HEK293 (cell line): ENCODE measurements around the gene ADM5.

Experiments
- CTCF ChIA-PET: fragments of 350-600 bp; formaldehyde crosslinking; extraction: SDS; loops from one replicate; lab custom pipeline; 2021; ENCODE audit warnings: antibody characterized with exemption; lab: Yijun Ruan, JAX
- POLR2A ChIA-PET: fragments of 300-600 bp; formaldehyde crosslinking; extraction: SDS; loops from one replicate; lab custom pipeline; 2020; ENCODE audit warnings: antibody characterized with exemption, inconsistent platforms; lab: Yijun Ruan, JAX
- H3K27ac ChIP-seq: fragments of 200-500 bp; sonication (Bioruptor generic); 2 replicates; pipeline ENCODE4 v1.5.1; 2014; ENCODE audit warnings: low read depth, low read length, control low read depth, inconsistent platforms; ENCODE audit errors: extremely low read depth
- H3K36me3 ChIP-seq, 2 experiments: fragments of 200-500 bp in 1 of 2; sonication (Bioruptor generic) in 1 of 2; 1 replicate in 1 of 2; 2 replicates in 1 of 2; pipeline ENCODE4 v1.5.1; 2014 to 2017; ENCODE audit warnings: inconsistent platforms in 2 of 2, low read length in 2 of 2; ENCODE audit not compliant: control insufficient read depth in 2 of 2, insufficient read depth in 1 of 2
- H3K4me1 ChIP-seq: fragments of 200-500 bp; sonication (Bioruptor generic); 2 replicates; pipeline ENCODE4 v1.5.1; 2014; ENCODE audit warnings: mild to moderate bottlenecking, low read length, inconsistent platforms; ENCODE audit not compliant: control insufficient read depth, insufficient read depth
- H3K4me3 ChIP-seq: 2 replicates; pipeline ENCODE4 v1.5.1; 2011; ENCODE audit warnings: low read depth, mild to moderate bottlenecking, control low read depth, low read length, moderate library complexity
- H3K9me3 ChIP-seq: fragments of 200-500 bp; sonication (Bioruptor generic); 2 replicates; pipeline ENCODE4 v1.5.1; 2014; ENCODE audit warnings: low read depth, low read length, inconsistent platforms; ENCODE audit not compliant: control insufficient read depth, insufficient read depth
- AEBP2 ChIP-seq: fragments of 450-650 bp; formaldehyde crosslinking; IDR thresholded peaks from 2 replicates; pipeline ENCODE4 v1.5.1; 2016; ENCODE audit warnings: missing biosample characterization, missing genetic modification characterization, borderline replicate concordance
- CTCF ChIP-seq: fragments of 450-650 bp; formaldehyde crosslinking; IDR thresholded peaks from 2 replicates; pipeline ENCODE4 v1.5.1; 2016; ENCODE audit warnings: missing biosample characterization, missing genetic modification characterization
- FEZF1 ChIP-seq: fragments of 450-650 bp; formaldehyde crosslinking; IDR thresholded peaks from 2 replicates; pipeline ENCODE4 v1.5.1; 2016; ENCODE audit warnings: missing biosample characterization, missing genetic modification characterization
- GLIS2 ChIP-seq: fragments of 450-650 bp; formaldehyde crosslinking; IDR thresholded peaks from 2 replicates; pipeline ENCODE4 v1.5.1; 2016; ENCODE audit warnings: missing biosample characterization, missing genetic modification characterization
- ZBTB7A ChIP-seq: fragments of 450-650 bp; formaldehyde crosslinking; IDR thresholded peaks from 2 replicates; pipeline ENCODE4 v1.5.1; 2016; ENCODE audit warnings: low read depth, missing biosample characterization, missing genetic modification characterization
- ZFHX2 ChIP-seq: fragments of 450-650 bp; formaldehyde crosslinking; conservative IDR thresholded peaks from 2 replicates; pipeline ENCODE4 v1.5.1; 2016; ENCODE audit warnings: missing biosample characterization, missing genetic modification characterization
- ZFP41 ChIP-seq: fragments of 450-650 bp; formaldehyde crosslinking; IDR thresholded peaks from 2 replicates; pipeline ENCODE4 v1.5.1; 2016; ENCODE audit warnings: missing biosample characterization, missing genetic modification characterization, borderline replicate concordance
- ZNF112 ChIP-seq: fragments of 450-650 bp; formaldehyde crosslinking; IDR thresholded peaks from 2 replicates; pipeline ENCODE4 v1.5.0; 2017; ENCODE audit warnings: missing biosample characterization, missing genetic modification characterization
- ZNF148 ChIP-seq: fragments of 450-650 bp; formaldehyde crosslinking; IDR thresholded peaks from 2 replicates; pipeline ENCODE4 v1.5.0; 2017; ENCODE audit warnings: missing biosample characterization, missing genetic modification characterization, borderline replicate concordance
- ZNF169 ChIP-seq: fragments of 450-650 bp; formaldehyde crosslinking; IDR thresholded peaks from 2 replicates; pipeline ENCODE4 v1.5.1; 2016; ENCODE audit warnings: missing biosample characterization, missing genetic modification characterization
- ZNF18 ChIP-seq: fragments of 450-650 bp; formaldehyde crosslinking; IDR thresholded peaks from 2 replicates; pipeline ENCODE4 v1.5.1; 2016; ENCODE audit warnings: missing biosample characterization, missing genetic modification characterization
- ZNF2 ChIP-seq: fragments of 450-650 bp; formaldehyde crosslinking; IDR thresholded peaks from 2 replicates; pipeline ENCODE4 v1.5.1; 2016; ENCODE audit warnings: missing biosample characterization, missing genetic modification characterization
- ZNF211 ChIP-seq: fragments of 450-650 bp; formaldehyde crosslinking; IDR thresholded peaks from 2 replicates; pipeline ENCODE4 v1.5.1; 2016; ENCODE audit warnings: low read depth, missing biosample characterization, missing genetic modification characterization
- ZNF239 ChIP-seq: fragments of 450-650 bp; formaldehyde crosslinking; IDR thresholded peaks from 2 replicates; pipeline ENCODE4 v1.5.1; 2016; ENCODE audit warnings: missing biosample characterization, missing genetic modification characterization
- ZNF274 ChIP-seq, 2 experiments: fragments of 200-500 bp in 1 of 2; fragments of 450-650 bp in 1 of 2; sonication (Bioruptor generic) in 1 of 2; formaldehyde crosslinking in 1 of 2; IDR thresholded peaks; 2 replicates each; pipeline versions ENCODE4 v1.5.1 to v1.6.1; 2014 to 2016; ENCODE audit warnings: borderline replicate concordance in 1 of 2, inconsistent platforms in 1 of 2, low read length in 1 of 2, missing biosample characterization in 1 of 2, missing genetic modification characterization in 1 of 2
- ZNF621 ChIP-seq: fragments of 450-650 bp; formaldehyde crosslinking; IDR thresholded peaks from 2 replicates; pipeline ENCODE4 v1.5.1; 2017; ENCODE audit warnings: missing biosample characterization, missing genetic modification characterization
- ZNF639 ChIP-seq: fragments of 450-650 bp; formaldehyde crosslinking; IDR thresholded peaks from 2 replicates; pipeline ENCODE4 v1.5.1; 2016; ENCODE audit warnings: missing biosample characterization, missing genetic modification characterization
- ZNF664 ChIP-seq: fragments of 450-650 bp; formaldehyde crosslinking; IDR thresholded peaks from 2 replicates; pipeline ENCODE4 v1.5.1; 2016; ENCODE audit warnings: missing biosample characterization, missing genetic modification characterization

ADM5 gene

GRCh38 chr19:49684251-49684982 is 5.0 kb upstream of the ADM5 start:
- H3K9me3 ChIP-seq: no peaks in the 10 kb centered on the region
- TF ChIP-seq FEZF1 (tag by site-specific recombination): no peak
- peak; percentile 70 for TF ChIP-seq CTCF (tag by site-specific recombination)
- CTCF ChIA-PET: interaction anchor here (0.5 to 1.6 kb wide), 13 partner anchors 8 to 271 kb away, joined by 3 to 9 read pairs (median 3); partner anchors contain the start of gene FUZ

GRCh38 chr19:49684983-49685553 is 4.3 kb upstream of the ADM5 start:
- H3K36me3 ChIP-seq: peaks cover 43 to 77% of the 10 kb centered on the region in 2 experiments
- CTCF ChIA-PET: interaction anchor here (0.5 to 1.6 kb wide), 11 partner anchors 11 to 194 kb away, joined by 3 to 9 read pairs (median 3); partner anchors contain the start of gene FUZ

More at GRCh38 chr19:49684251-49684982, 5.0 kb upstream of the ADM5 start:
- POLR2A ChIA-PET: interaction anchor here (1.4 kb wide), 1 partner anchor 44 kb away, joined by 3 read pairs; the partner anchor contains the start of gene RRAS
- Histone ChIP-seq H3K27ac (no peak overlapping the region), H3K4me3 (no peak overlapping the region), H3K36me3 (peaks cover 43 to 77% of the 10 kb centered on the region in 2 experiments), H3K4me1 (peaks cover 13% of the 10 kb centered on the region)

More at GRCh38 chr19:49684983-49685553, 4.3 kb upstream of the ADM5 start:
- H3K27ac ChIP-seq: no peak overlapping the region
- H3K9me3 ChIP-seq: no peaks in the 10 kb centered on the region
- H3K4me1 ChIP-seq: peaks cover 7% of the 10 kb centered on the region
- TF ChIP-seq ZNF148 (tag by site-specific recombination) (no peak), ZNF639 (no peak), ZNF169 (tag by site-specific recombination) (no peak), ZNF18 (tag by site-specific recombination) (no peak), ZNF2 (tag by site-specific recombination) (no peak), FEZF1 (tag by site-specific recombination) (no peak), GLIS2 (tag by site-specific recombination) (no peak), ZFP41 (tag by site-specific recombination) (no peak), ZNF112 (no peak), ZNF621 (tag by site-specific recombination) (no peak), ZBTB7A (tag by site-specific recombination) (no peak), ZNF664 (tag by site-specific recombination) (no peak), ZFHX2 (tag by site-specific recombination) (no peak), ZNF239 (tag by site-specific recombination) (no peak), ZNF211 (tag by site-specific recombination) (no peak), ZNF274 (IDR thresholded peaks at IDR 0.05; ENCODE audit: low read length) (no peak), ZNF274 (tag by site-specific recombination; IDR thresholded peaks at IDR 0.05; ENCODE audit: borderline replicate concordance) (no peak), AEBP2 (tag by site-specific recombination) (no peak)
- H3K4me3 ChIP-seq: no peak overlapping the region
- POLR2A ChIA-PET: interaction anchor here (0.7 to 1.9 kb wide), 3 partner anchors 10 to 163 kb away, joined by 3 to 6 read pairs (median 3); partner anchors contain the start of gene RRAS
